MCF 10A (cell line): ENCODE results near the gene NPY1R. TPM values are rescaled to one million over a fixed set of nuclear protein-coding genes. Genes with fewer than 3 reads are reported as not detected.

ENCODE experiments used
- Bru-seq: library from RNA; stranded (reverse); fragments of 400-500 nt; gene quantifications from one replicate; lab custom pipeline; 2021; lab: Mats Ljungman, UMichigan
- BruChase-seq, 2 experiments: library from RNA; stranded (reverse); fragments of 400-500 nt; gene quantifications; one replicate each; lab custom pipeline; 2021; lab: Mats Ljungman, UMichigan
- BruUV-seq: library from RNA; stranded (reverse); fragments of 400-500 nt; replicated peaks from 2 replicates; lab custom pipeline; 2021; lab: Mats Ljungman, UMichigan
- CTCF ChIA-PET: fragments of 300-600 bp; sonication (Branson Sonifier 250); formaldehyde crosslinking; extraction: SDS; loops from one replicate; lab custom pipeline; 2021; ENCODE audit warnings: antibody characterized with exemption, inconsistent platforms; lab: Yijun Ruan, JAX
- POLR2A ChIA-PET: fragments of 300-600, 350-650 bp; sonication (Branson Sonifier 250); formaldehyde crosslinking; extraction: SDS; loops from one replicate; lab custom pipeline; 2020; ENCODE audit warnings: antibody characterized with exemption, inconsistent platforms; lab: Yijun Ruan, JAX
- DNase-seq: peaks from one replicate; pipeline ENCODE4 v3.0.0-alpha.2; 2018; ENCODE audit not compliant: unreplicated experiment
- H3K27ac Mint-ChIP-seq: one replicate; pipeline ENCODE4 v1.8.0; 2022; ENCODE audit warnings: mild to moderate bottlenecking, low read depth, mixed read lengths; ENCODE audit not compliant: unreplicated experiment
- H3K27me3 Mint-ChIP-seq: one replicate; pipeline ENCODE4 v1.8.0; 2022; ENCODE audit warnings: mixed read lengths; ENCODE audit not compliant: insufficient read depth, unreplicated experiment
- H3K36me3 Mint-ChIP-seq: one replicate; pipeline ENCODE4 v1.8.0; 2022; ENCODE audit warnings: mild to moderate bottlenecking, moderate library complexity, mixed read lengths; ENCODE audit not compliant: insufficient read depth, unreplicated experiment
- H3K4me1 Mint-ChIP-seq: one replicate; pipeline ENCODE4 v1.8.0; 2022; ENCODE audit warnings: mixed read lengths; ENCODE audit not compliant: insufficient read depth, unreplicated experiment
- H3K4me3 Mint-ChIP-seq: one replicate; pipeline ENCODE4 v1.8.0; 2022; ENCODE audit warnings: mild to moderate bottlenecking, moderate library complexity, mixed read lengths; ENCODE audit not compliant: unreplicated experiment
- H3K9me3 Mint-ChIP-seq: one replicate; pipeline ENCODE4 v1.8.0; 2022; ENCODE audit warnings: mixed read lengths; ENCODE audit not compliant: unreplicated experiment
- CTCF ChIP-seq: fragments of 200-600 bp; IDR thresholded peaks from one replicate; pipeline ENCODE4 v1.8.0; 2022; ENCODE audit warnings: antibody characterized with exemption, mild to moderate bottlenecking; ENCODE audit not compliant: unreplicated experiment
- intact Hi-C: fragments of 100-400 bp; cut with micrococcal nuclease; formaldehyde crosslinking; loops from 2 replicates; pipeline ENCODE4 v1.14.1; 2022
- long read RNA-seq: library from polyadenylated mRNA; stranded (forward); transcript quantifications from one replicate; pipeline ENCODE4 v2.0.0, GENCODE V29; 2022
- total RNA-seq: library from RNA; stranded (reverse); gene quantifications from 2 replicates; pipeline ENCODE4 v1.2.3, GENCODE V29; 2022

NPY1R gene
- total RNA-seq: 0.63 and 2.8 TPM in 2 replicates
- percentile 27 among the genes with signal in this experiment for Bru-seq, nascent RNA
- percentile 52 among the genes with signal in this experiment for BruChase-seq, experiment 1, labeled RNA remaining after a 6-hour chase
- BruChase-seq, experiment 2, labeled RNA remaining after a 2-hour chase: percentile 44 among the genes with signal in this experiment
- long read RNA-seq, partial matches to known transcripts: 0 of 1 reads
- long read RNA-seq, other reads (novel, unspliced or antisense): 0 of 1 reads

GRCh38 chr4:163332526-163333406 lies at the start of gene NPY1R:
Gene NPY1R, minus strand, starts transcription at chr4:163332596. Its CDS starts 6,042 bp downstream, at chr4:163326554.
- peak; percentile 86 for DNase-seq
- H3K4me1 Mint-ChIP-seq: peaks cover 5% of the 10 kb centered on the region
- no peaks in the 10 kb centered on the region for H3K9me3 Mint-ChIP-seq
- H3K27ac Mint-ChIP-seq: peak within 1 kb of the TSS; percentile 73
- H3K36me3 Mint-ChIP-seq: no peaks in the 10 kb centered on the region
- POLR2A ChIA-PET: interaction anchor here (0.7 to 2.0 kb wide), 7 partner anchors 161 to 228 kb away, joined by 3 to 19 read pairs (median 3); partner anchors contain the start of genes NAF1 and TMA16
- CTCF ChIA-PET: interaction anchor here (0.6 to 3.1 kb wide), 53 partner anchors 10 to 1914 kb away, joined by 3 to 20 read pairs (median 4); partner anchors contain the start of genes NPY5R and TMA16
- no TSS peak for BruUV-seq
- peak; percentile 68 for TF ChIP-seq CTCF
- intact Hi-C loops: loop anchor here (1.0 to 2.0 kb wide), 8 partner anchors 168 to 835 kb away; no protein-coding TSS in a partner anchor
- peak within 1 kb of the TSS; percentile 97 for H3K4me3 Mint-ChIP-seq
- no peaks in the 10 kb centered on the region for H3K27me3 Mint-ChIP-seq

GRCh38 chr4:163380703-163381102 lies 48.3 kb upstream of the NPY1R start:
- H3K9me3 Mint-ChIP-seq: no peaks in the 10 kb centered on the region
- no peak overlapping the region for H3K4me3 Mint-ChIP-seq
- H3K4me1 Mint-ChIP-seq: peaks cover 9% of the 10 kb centered on the region
- POLR2A ChIA-PET: no interaction called here
- intact Hi-C loops: no loop called here
- H3K27ac Mint-ChIP-seq: no peak overlapping the region
- BruUV-seq: no TSS peak
- no peak for DNase-seq
- CTCF ChIA-PET: interaction anchor here (1.0 kb wide), 1 partner anchor 24 kb away, joined by 3 read pairs; no protein-coding TSS in a partner anchor
- no peaks in the 10 kb centered on the region for H3K36me3 Mint-ChIP-seq
- TF ChIP-seq CTCF: no peak
- no peaks in the 10 kb centered on the region for H3K27me3 Mint-ChIP-seq

GRCh38 chr4:163378661-163379060 lies 46.3 kb upstream of the NPY1R start:
- intact Hi-C loops: no loop called here
- CTCF ChIA-PET: no interaction called here

More at GRCh38 chr4:163378661-163379060, 46.3 kb upstream of the NPY1R start:
- no TSS peak for BruUV-seq
- Mint-ChIP-seq H3K27me3 (no peaks in the 10 kb centered on the region), H3K4me3 (no peak overlapping the region), H3K4me1 (no peaks in the 10 kb centered on the region), H3K9me3 (no peaks in the 10 kb centered on the region), H3K27ac (no peak overlapping the region), H3K36me3 (no peaks in the 10 kb centered on the region)
- POLR2A ChIA-PET: no interaction called here
- DNase-seq: no peak
- no peak for TF ChIP-seq CTCF
